ENCODE data around the gene KLK7. TPM values are rescaled to one million over a fixed set of nuclear protein-coding genes. Genes with fewer than 3 reads are reported as not detected.

The KLK7 gene
- polyA plus RNA-seq, 1 of the 3 experiments (the other 2 are of a cell fraction): not detected

DNA sequence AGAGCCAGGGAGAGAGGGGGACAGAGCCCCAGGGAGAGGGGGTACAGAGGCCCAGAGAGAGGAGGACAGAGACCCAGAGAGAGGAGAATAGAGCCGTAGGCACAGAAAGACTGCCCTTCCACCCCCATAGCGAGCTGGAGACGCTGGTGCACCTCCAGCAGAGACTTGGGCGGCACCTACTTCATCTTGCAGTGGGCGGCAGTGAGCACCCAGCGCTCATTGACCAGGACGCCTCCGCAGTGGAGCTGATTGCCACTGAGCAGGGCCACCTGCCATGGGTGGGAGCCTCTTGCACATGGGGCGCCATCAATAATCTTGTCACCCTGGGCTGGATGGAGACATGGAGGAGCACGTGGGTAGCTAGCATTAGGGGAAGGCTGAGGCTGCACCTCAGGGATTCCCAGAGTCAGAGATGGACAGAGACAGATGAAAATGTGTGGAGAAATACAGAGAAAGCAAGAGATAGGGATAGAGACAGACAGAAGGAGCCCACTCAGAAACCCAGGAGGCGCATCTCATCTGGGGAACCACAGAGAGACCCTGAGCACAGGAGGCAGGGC lies 2.0 kb downstream of the KLK7 start:
- Histone ChIP-seq H3K27me3 (ENCODE audit: insufficient read depth) (no peaks in the 10 kb centered on the region; the same call in 1 of the 2 replicates), H3K36me3 (replicated peaks in 1 of 2; ENCODE audit: control insufficient read depth in 1 of 2, insufficient read depth in 2 of 2, low read length in 1 of 2) (no peaks in the 10 kb centered on the region), H2AFZ (ENCODE audit: low read depth) (no peak overlapping the region), H3K27ac (ENCODE audit: low read depth in 2 of 2, low read length in 1 of 2) (no peak overlapping the region), H3F3A (replicated peaks; ENCODE audit: insufficient read depth) (no peaks in the 10 kb centered on the region), H3K79me2 (ENCODE audit: insufficient read depth) (no peaks in the 10 kb centered on the region), H3K4me3 (ENCODE audit: low read depth in 2 of 2, low read length in 1 of 2) (no peak overlapping the region), H3K9ac (no peak overlapping the region), H3K4me1 (ENCODE audit: control insufficient read depth in 1 of 2, insufficient read depth in 2 of 2, low read depth in 1 of 2, low read length in 1 of 2) (no peaks in the 10 kb centered on the region), H3K4me2 (no peak overlapping the region), H4K20me1 (ENCODE audit: insufficient read depth) (no peaks in the 10 kb centered on the region), H3K9me2 (no peaks in the 10 kb centered on the region), H3K9me3 (no peaks in the 10 kb centered on the region)
- CTCF ChIA-PET: no interaction called here
- no peak for TF ChIP-seq ZBTB33 (IDR thresholded peaks at IDR 0.05; ENCODE audit: borderline replicate concordance, low read depth)
- no peak for TF ChIP-seq MAX (IDR thresholded peaks at IDR 0.05; ENCODE audit: low read depth)
- no peak for TF ChIP-seq RXRA (IDR thresholded peaks at IDR 0.05; ENCODE audit: borderline replicate concordance, low read depth)
- no peak for DNase-seq
- POLR2A ChIA-PET: no interaction called here
- WGBS (ENCODE audit: low lambda C conversion rate): 8% methylated on average over 7 of the region's 11 CpGs

GRCh38 chr19:50980208-50980607 lies 3.5 kb downstream of the KLK7 start:
- Histone ChIP-seq H3K4me3 (ENCODE audit: low read depth in 2 of 2, low read length in 1 of 2) (no peak overlapping the region), H3K9me3 (no peaks in the 10 kb centered on the region), H4K20me1 (ENCODE audit: insufficient read depth) (no peaks in the 10 kb centered on the region), H2AFZ (ENCODE audit: low read depth) (no peak overlapping the region), H3K4me2 (no peak overlapping the region), H3K9me2 (no peaks in the 10 kb centered on the region), H3K4me1 (ENCODE audit: control insufficient read depth in 1 of 2, insufficient read depth in 2 of 2, low read depth in 1 of 2, low read length in 1 of 2) (no peaks in the 10 kb centered on the region), H3K79me2 (ENCODE audit: insufficient read depth) (no peaks in the 10 kb centered on the region), H3K36me3 (replicated peaks in 1 of 2; ENCODE audit: control insufficient read depth in 1 of 2, insufficient read depth in 2 of 2, low read length in 1 of 2) (no peaks in the 10 kb centered on the region), H3K27me3 (ENCODE audit: insufficient read depth) (no peaks in the 10 kb centered on the region; the same call in 1 of the 2 replicates), H3F3A (replicated peaks; ENCODE audit: insufficient read depth) (no peaks in the 10 kb centered on the region), H3K9ac (no peak overlapping the region), H3K27ac (ENCODE audit: low read depth in 2 of 2, low read length in 1 of 2) (no peak overlapping the region)
- no peak for DNase-seq
- POLR2A ChIA-PET: no interaction called here
- no peak for TF ChIP-seq RCOR1 (IDR thresholded peaks at IDR 0.05; ENCODE audit: low read length)
- TF ChIP-seq, protein P1, sequence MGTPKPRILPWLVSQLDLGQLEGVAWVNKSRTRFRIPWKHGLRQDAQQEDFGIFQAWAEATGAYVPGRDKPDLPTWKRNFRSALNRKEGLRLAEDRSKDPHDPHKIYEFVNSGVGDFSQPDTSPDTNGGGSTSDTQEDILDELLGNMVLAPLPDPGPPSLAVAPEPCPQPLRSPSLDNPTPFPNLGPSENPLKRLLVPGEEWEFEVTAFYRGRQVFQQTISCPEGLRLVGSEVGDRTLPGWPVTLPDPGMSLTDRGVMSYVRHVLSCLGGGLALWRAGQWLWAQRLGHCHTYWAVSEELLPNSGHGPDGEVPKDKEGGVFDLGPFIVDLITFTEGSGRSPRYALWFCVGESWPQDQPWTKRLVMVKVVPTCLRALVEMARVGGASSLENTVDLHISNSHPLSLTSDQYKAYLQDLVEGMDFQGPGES (IDR thresholded peaks at IDR 0.05; ENCODE audit: low read depth, low read length): no peak
- TF ChIP-seq MAX (IDR thresholded peaks at IDR 0.05; ENCODE audit: low read depth): no peak
- CTCF ChIA-PET: no interaction called here
- WGBS (ENCODE audit: low lambda C conversion rate): 9% methylated on average over 9 of the region's 13 CpGs

GRCh38 chr19:50979758-50980157 lies 4.0 kb downstream of the KLK7 start:
- CTCF ChIA-PET: interaction anchor here (0.7 kb wide), 1 partner anchor 14 kb away, joined by 3 read pairs; no protein-coding TSS in a partner anchor
- WGBS (ENCODE audit: low lambda C conversion rate): 18% methylated on average over 7 of the region's 8 CpGs
- H3K36me3 ChIP-seq (replicated peaks in 1 of 2; ENCODE audit: control insufficient read depth in 1 of 2, insufficient read depth in 2 of 2, low read length in 1 of 2): no peaks in the 10 kb centered on the region
- H3K4me3 ChIP-seq (ENCODE audit: low read depth in 2 of 2, low read length in 1 of 2): no peak overlapping the region
- H3K9me3 ChIP-seq: no peaks in the 10 kb centered on the region
- H3K27ac ChIP-seq (ENCODE audit: low read depth in 2 of 2, low read length in 1 of 2): no peak overlapping the region
- H3K79me2 ChIP-seq (ENCODE audit: insufficient read depth): no peaks in the 10 kb centered on the region
- no peaks in the 10 kb centered on the region for H3K9me2 ChIP-seq
- H3K27me3 ChIP-seq (ENCODE audit: insufficient read depth): no peaks in the 10 kb centered on the region; the same call in 1 of the 2 replicates
- no peak for DNase-seq
- no peaks in the 10 kb centered on the region for H3K4me1 ChIP-seq (ENCODE audit: control insufficient read depth in 1 of 2, insufficient read depth in 2 of 2, low read depth in 1 of 2, low read length in 1 of 2)
- no peak overlapping the region for H3K9ac ChIP-seq
- no peaks in the 10 kb centered on the region for H3F3A ChIP-seq (replicated peaks; ENCODE audit: insufficient read depth)
- no peak overlapping the region for H2AFZ ChIP-seq (ENCODE audit: low read depth)
- POLR2A ChIA-PET: no interaction called here
- no peaks in the 10 kb centered on the region for H4K20me1 ChIP-seq (ENCODE audit: insufficient read depth)
- H3K4me2 ChIP-seq: no peak overlapping the region
- TF ChIP-seq, protein P2, sequence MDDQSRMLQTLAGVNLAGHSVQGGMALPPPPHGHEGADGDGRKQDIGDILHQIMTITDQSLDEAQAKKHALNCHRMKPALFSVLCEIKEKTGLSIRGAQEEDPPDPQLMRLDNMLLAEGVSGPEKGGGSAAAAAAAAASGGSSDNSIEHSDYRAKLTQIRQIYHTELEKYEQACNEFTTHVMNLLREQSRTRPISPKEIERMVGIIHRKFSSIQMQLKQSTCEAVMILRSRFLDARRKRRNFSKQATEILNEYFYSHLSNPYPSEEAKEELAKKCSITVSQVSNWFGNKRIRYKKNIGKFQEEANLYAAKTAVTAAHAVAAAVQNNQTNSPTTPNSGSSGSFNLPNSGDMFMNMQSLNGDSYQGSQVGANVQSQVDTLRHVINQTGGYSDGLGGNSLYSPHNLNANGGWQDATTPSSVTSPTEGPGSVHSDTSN (IDR thresholded peaks at IDR 0.05): no peak
- no peak for TF ChIP-seq JUND (IDR thresholded peaks at IDR 0.05)
- no peak for TF ChIP-seq EZH2phosphoT487 (IDR thresholded peaks at IDR 0.05; ENCODE audit: borderline replicate concordance, low read depth)
- TF ChIP-seq MXI1 (IDR thresholded peaks at IDR 0.05; ENCODE audit: low read depth, low read length): no peak
- TF ChIP-seq YY1 (IDR thresholded peaks at IDR 0.05; ENCODE audit: low read depth): no peak
- no peak for TF ChIP-seq RXRA (IDR thresholded peaks at IDR 0.05; ENCODE audit: borderline replicate concordance, low read depth)
- no peak for TF ChIP-seq FOXM1 (IDR thresholded peaks at IDR 0.05; ENCODE audit: low read depth)
- no peak for TF ChIP-seq ZBTB33 (IDR thresholded peaks at IDR 0.05; ENCODE audit: borderline replicate concordance, low read depth)
- TF ChIP-seq GATA2 (CRISPR knock-in tag; IDR thresholded peaks at IDR 0.05): no peak
- TF ChIP-seq ELF1 (IDR thresholded peaks at IDR 0.05): no peak
- no peak for TF ChIP-seq MEF2A (IDR thresholded peaks at IDR 0.05; ENCODE audit: borderline replicate concordance, low read depth)
- no peak for TF ChIP-seq FOSL2 (IDR thresholded peaks at IDR 0.05; ENCODE audit: borderline replicate concordance, low read depth)

Measured in SK-N-SH (cell line).